Astrocyte of the cerebellum (primary cell): ENCODE measurements around the gene NUDT22.

Experiments
- DNase-seq: peaks from one replicate; pipeline ENCODE4 v3.0.0-alpha.2; 2011; ENCODE audit warnings: low read depth
- H3K4me3 ChIP-seq: 2 replicates; pipeline ENCODE4 v1.5.1; 2011; ENCODE audit warnings: mild to moderate bottlenecking, low read depth, low read length, moderate library complexity
- in situ Hi-C: cut with HindIII; loops from 2 replicates; pipeline ENCODE4 v1.10.0; 2017; ENCODE audit warnings: low sequenced_read_pairs
- TF ChIP-seq, protein P1 (sequence below): IDR thresholded peaks from 2 replicates; pipeline ENCODE4 v1.5.1; 2012; ENCODE audit warnings: low read length, low read depth, moderate library complexity, mild to moderate bottlenecking; ENCODE audit errors: missing control alignments

Gene NUDT22

DNA sequence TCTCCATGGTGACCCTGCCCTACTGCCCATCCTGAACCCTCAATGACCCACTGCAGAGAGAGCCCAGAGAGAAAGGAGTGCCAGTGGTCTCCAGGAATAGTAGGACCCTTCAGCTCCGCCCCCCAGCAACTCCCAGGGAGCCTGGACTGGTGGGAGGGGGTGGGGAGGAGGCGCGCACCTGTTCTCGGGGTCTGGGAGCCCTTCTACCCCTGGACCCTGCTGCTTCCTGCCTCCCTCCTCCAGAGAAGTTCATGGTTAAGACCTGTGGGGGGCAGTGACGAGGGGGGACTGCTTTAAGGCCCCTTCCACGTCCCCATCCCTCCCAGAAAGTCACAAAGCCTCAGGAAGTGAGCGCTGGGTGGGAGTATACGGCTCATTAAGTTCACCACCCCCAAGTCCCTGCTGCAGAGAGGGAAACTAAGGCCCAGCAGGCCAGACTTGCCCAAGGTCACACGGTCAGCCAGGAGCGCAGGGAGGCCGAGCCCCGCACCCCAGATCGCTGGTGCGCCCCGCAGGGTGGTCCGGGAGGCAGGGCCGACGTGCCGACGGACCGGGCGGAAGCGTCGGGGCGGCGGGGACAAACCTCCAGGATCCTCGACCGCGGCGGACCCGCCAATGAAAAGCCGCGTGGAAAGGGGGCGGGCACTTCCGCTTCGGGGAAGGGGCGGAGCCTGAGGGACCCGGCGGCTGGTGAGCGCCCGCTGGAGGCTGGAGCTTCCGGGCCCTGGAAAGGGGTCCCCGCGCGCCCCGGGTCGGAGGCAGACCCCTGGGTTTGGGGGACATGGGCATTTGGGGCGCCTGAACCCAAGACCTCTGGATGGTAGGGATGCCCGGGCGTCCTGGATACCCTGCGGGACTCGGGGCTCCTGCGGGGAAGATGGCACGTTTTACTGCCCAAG lies at the start of gene NUDT22, which contains the start of gene TRPT1:
NUDT22 (plus strand) TSS at position 667 of the 899 bp plus-strand sequence. CDS start 379 bp downstream, outside the sequence.
TRPT1 (minus strand) TSS at position 579 of the 899 bp plus-strand sequence; CDS start at position 253, 326 bp downstream.
- TF ChIP-seq, protein P1, sequence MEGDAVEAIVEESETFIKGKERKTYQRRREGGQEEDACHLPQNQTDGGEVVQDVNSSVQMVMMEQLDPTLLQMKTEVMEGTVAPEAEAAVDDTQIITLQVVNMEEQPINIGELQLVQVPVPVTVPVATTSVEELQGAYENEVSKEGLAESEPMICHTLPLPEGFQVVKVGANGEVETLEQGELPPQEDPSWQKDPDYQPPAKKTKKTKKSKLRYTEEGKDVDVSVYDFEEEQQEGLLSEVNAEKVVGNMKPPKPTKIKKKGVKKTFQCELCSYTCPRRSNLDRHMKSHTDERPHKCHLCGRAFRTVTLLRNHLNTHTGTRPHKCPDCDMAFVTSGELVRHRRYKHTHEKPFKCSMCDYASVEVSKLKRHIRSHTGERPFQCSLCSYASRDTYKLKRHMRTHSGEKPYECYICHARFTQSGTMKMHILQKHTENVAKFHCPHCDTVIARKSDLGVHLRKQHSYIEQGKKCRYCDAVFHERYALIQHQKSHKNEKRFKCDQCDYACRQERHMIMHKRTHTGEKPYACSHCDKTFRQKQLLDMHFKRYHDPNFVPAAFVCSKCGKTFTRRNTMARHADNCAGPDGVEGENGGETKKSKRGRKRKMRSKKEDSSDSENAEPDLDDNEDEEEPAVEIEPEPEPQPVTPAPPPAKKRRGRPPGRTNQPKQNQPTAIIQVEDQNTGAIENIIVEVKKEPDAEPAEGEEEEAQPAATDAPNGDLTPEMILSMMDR = peak; percentile 37
- peak within 1 kb of the TSS; percentile 61 for H3K4me3 ChIP-seq
- in situ Hi-C loops = no loop called here
- DNase-seq = no peak

GRCh38 chr11:64176751-64177150 lies 49.3 kb upstream of the NUDT22 start:
- TF ChIP-seq, protein P1 = no peak
- no peak for DNase-seq
- in situ Hi-C loops = no loop called here
- H3K4me3 ChIP-seq = no peak overlapping the region

- in situ Hi-C loops = no loop called here
- no peak overlapping the region for H3K4me3 ChIP-seq
- DNase-seq = no peak
- TF ChIP-seq, protein P1 = no peak
Observed at GRCh38 chr11:64178203-64178602, 47.9 kb upstream of the NUDT22 start.

- TF ChIP-seq, protein P1 = no peak
- DNase-seq = no peak
- in situ Hi-C loops = no loop called here
- no peak overlapping the region for H3K4me3 ChIP-seq
Observed at GRCh38 chr11:64178951-64179639, 47.0 kb upstream of the NUDT22 start.

GRCh38 chr11:64180891-64181290 lies 45.2 kb upstream of the NUDT22 start:
- H3K4me3 ChIP-seq = no peak overlapping the region
- in situ Hi-C loops = no loop called here
- DNase-seq = no peak
- TF ChIP-seq, protein P1 = no peak

DNA sequence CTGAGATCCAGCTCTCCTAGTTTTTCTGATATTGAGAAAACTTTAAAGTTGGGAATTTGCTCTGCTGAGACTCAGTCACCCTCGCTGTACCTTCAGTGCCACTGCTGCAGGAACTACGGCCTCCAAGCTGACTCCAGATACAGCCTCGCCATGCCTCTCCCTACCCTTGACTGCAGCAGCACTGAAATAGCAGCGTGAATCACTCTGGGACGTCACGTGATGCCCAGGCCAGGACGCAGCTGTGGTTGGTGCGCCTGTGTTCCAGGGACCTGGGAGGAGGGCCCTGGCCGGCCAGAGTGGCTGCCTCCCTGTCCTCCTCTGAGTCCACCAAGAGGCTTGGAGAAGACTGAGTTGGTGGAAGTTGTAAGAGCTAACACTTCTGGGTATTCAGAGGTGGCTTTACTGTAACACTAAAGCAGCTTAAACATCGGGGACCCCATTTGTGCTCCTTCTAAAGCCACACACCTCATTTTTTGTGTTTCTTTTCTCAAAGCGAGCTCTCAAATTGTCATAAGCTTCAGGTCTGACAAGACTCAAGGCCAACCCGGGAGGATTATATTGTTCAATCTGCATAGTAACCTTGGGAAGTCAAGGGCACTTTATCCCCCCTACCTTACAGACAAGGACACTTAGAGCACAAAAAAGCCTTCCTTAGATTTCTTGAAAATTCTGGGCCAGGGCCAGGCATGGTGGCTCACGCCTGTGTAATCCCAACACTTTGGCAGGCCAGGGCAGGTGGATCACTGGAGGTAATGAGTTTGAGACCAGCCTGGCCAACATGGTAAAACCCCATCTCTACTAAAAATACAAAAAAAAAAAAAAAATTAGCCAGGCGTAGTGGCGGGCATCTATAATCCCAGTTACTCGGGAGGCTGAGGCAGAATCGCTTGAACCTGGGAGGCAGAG lies 44.3 kb upstream of the NUDT22 start:
- peak overlapping the region; percentile 9 for H3K4me3 ChIP-seq
- DNase-seq = peak; percentile 62
- in situ Hi-C loops = no loop called here
- TF ChIP-seq, protein P1 = no peak
